ENCODE data around the gene FOXJ1. TPM values are rescaled to one million over a fixed set of nuclear protein-coding genes. Genes with fewer than 3 reads are reported as not detected.

The FOXJ1 gene
- polyA plus RNA-seq, 4 donors: 0.22 to 0.84 (median 0.63) TPM; not detected in 1

DNA sequence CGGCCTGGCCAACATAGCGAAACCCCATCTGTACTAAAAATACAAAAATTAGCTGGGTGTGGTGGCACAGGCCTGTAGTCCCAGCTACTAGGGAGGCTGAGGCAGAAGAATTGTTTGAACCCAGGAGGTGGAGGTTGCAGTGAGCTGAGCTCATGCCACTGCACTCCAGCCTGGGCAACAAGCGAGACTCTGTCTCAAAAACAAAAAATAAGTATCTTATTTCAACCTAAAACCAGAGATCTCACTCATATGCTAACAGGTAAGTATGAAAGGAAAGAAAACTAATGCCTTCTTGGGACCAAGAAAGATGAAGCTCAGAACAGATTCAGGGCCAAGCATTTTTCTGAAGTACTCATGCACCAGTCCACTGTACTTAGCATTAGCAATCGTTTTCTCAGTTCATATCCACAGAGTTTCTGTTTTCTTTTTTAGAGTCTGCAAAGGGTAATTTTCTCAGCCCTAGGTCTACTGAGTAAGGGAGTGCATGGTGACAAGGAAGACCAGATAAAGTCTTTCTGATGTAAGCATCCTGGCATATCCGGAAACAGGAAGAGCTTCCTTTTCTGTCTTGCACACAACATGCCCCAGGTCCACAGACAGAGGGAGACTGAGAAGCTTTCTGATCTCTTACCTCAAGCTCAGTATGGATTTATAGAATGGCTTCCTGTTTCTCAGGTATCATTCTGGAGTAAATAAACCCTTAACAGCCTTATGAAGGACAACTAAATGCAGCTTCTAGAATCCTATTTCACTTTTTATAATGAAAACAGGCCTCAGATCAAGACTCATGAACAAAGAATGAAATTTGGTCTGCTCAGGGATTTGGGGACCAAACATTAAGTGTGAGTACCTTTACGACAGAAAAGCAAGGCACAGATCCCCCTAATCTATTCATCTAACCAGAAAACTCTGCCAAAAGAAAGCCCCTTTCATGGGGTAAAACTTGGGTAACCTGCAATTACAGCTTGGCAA lies 38.7 kb upstream of the FOXJ1 start:
- peaks cover 0 to 4% (median 0%) of the 10 kb centered on the region in 3 donors for H3K4me1 ChIP-seq (ENCODE audit: control insufficient read depth in 3 of 3, insufficient read depth in 2 of 3, low read depth in 1 of 3, low read length in 2 of 3)
- no peaks in the 10 kb centered on the region for H3K9me3 ChIP-seq (ENCODE audit: control insufficient read depth in 2 of 2, insufficient read depth in 1 of 2, low read depth in 1 of 2, low read length in 1 of 2)
- peaks cover 0 to 4% (median 0%) of the 10 kb centered on the region in 3 donors for H3K36me3 ChIP-seq (ENCODE audit: control insufficient read depth in 3 of 3, insufficient read depth in 2 of 3, low read depth in 1 of 3, low read length in 3 of 3)
- WGBS, 3 donors: 79 to 87% (median 82%) methylated on average over 6 of the region's 6 CpGs
- DNase-seq (peak in 1 of 2 donors; percentile 41), FAIRE-seq (no peak)
- H3K27ac ChIP-seq (ENCODE audit: low read depth in 1 of 3, low read length in 2 of 3): no peak overlapping the region
- no peak overlapping the region for H3K4me3 ChIP-seq (ENCODE audit: low read depth in 1 of 3, low read length in 3 of 3)
- no peaks in the 10 kb centered on the region for H3K27me3 ChIP-seq (ENCODE audit: control insufficient read depth in 3 of 3, insufficient read depth in 3 of 3, low read length in 3 of 3)

DNA sequence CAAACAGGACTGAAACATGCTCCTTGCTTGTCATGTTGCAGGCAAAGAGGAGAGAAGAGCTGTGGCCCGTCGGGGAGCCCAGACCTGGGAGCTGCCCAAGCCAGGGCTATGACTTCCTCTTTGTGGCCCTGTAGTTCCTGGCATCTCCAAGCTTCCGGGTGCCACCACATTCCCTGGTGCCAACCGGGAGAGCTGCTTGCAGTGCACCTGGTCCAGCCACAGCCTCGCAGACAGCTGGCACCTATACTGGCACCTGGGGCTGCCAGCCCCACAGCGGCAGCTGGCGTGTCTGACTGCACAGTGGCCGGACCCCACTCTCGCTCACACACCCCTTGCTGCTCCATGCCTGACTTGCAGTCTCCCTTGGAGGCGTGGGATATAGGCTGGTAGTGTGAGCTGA lies 37.1 kb upstream of the FOXJ1 start:
- Histone ChIP-seq H3K27ac (ENCODE audit: low read depth in 1 of 3, low read length in 2 of 3) (no peak overlapping the region), H3K4me3 (ENCODE audit: low read depth in 1 of 3, low read length in 3 of 3) (no peak overlapping the region), H3K36me3 (ENCODE audit: control insufficient read depth in 3 of 3, insufficient read depth in 2 of 3, low read depth in 1 of 3, low read length in 3 of 3) (peaks cover 0 to 4% (median 0%) of the 10 kb centered on the region in 3 donors), H3K9me3 (ENCODE audit: control insufficient read depth in 2 of 2, insufficient read depth in 1 of 2, low read depth in 1 of 2, low read length in 1 of 2) (no peaks in the 10 kb centered on the region), H3K4me1 (ENCODE audit: control insufficient read depth in 3 of 3, insufficient read depth in 2 of 3, low read depth in 1 of 3, low read length in 2 of 3) (peaks cover 0 to 8% (median 0%) of the 10 kb centered on the region in 3 donors), H3K27me3 (ENCODE audit: control insufficient read depth in 3 of 3, insufficient read depth in 3 of 3, low read length in 3 of 3) (no peaks in the 10 kb centered on the region)
- DNase-seq: no peak
- WGBS, 3 donors: 90 to 93% (median 91%) methylated on average over 10 of the region's 10 CpGs
- FAIRE-seq: no peak

DNA sequence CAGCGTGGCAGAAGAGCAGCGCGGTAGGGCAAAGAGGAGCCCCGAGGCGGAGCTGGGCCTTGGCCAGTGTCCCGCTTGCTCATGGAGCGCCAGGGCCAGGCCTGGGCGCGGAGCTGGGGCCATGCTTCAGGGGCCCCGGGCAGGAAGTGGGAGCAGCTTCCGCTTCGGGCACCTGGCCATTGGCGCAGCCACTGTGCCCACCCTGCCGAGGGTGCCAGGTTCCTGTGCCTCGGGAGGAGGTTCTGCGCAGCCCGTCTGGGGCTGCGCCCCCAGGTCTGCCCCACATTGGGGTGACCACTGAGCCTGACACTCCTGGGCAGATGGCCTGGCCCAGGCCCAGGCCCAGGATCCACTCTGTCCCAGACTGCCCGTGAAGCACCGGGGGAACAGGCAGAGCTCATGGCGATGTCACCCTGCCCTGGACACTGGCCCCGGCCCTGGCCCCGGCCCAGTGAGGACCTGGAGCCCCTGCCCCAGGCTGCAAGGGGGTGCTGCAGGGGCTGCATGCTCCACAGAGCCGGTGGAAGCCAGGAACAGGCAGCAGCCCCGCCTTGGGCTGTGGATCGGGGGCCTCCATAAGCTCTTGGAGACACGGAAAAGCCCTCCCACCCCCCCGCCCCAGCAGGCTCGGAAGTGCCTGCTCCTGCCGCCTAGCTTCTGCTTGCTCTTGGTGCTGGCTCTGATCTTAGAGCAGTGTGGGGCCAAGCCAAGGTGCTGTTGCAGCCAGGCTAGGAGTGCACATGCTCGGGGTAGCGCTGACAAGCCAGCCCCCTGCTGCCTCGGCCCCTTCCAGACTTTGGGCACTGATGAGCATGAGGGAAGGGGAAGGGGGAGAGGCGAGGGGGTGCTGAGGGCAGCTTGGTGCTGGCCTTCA lies 35.9 kb upstream of the FOXJ1 start:
- H3K27ac ChIP-seq (ENCODE audit: low read depth in 1 of 3, low read length in 2 of 3): no peak overlapping the region
- 94 to 96% (median 94%) methylated on average over 32 to 34 of the region's 34 CpGs for WGBS, 3 donors
- H3K27me3 ChIP-seq (ENCODE audit: control insufficient read depth in 3 of 3, insufficient read depth in 3 of 3, low read length in 3 of 3): no peaks in the 10 kb centered on the region
- no peaks in the 10 kb centered on the region for H3K9me3 ChIP-seq (ENCODE audit: control insufficient read depth in 2 of 2, insufficient read depth in 1 of 2, low read depth in 1 of 2, low read length in 1 of 2)
- DNase-seq (no peak), FAIRE-seq (no peak)
- peaks cover 0 to 6% (median 0%) of the 10 kb centered on the region in 3 donors for H3K4me1 ChIP-seq (ENCODE audit: control insufficient read depth in 3 of 3, insufficient read depth in 2 of 3, low read depth in 1 of 3, low read length in 2 of 3)
- H3K4me3 ChIP-seq (ENCODE audit: low read depth in 1 of 3, low read length in 3 of 3): no peak overlapping the region
- peaks cover 0 to 4% (median 0%) of the 10 kb centered on the region in 3 donors for H3K36me3 ChIP-seq (ENCODE audit: control insufficient read depth in 3 of 3, insufficient read depth in 2 of 3, low read depth in 1 of 3, low read length in 3 of 3)

DNA sequence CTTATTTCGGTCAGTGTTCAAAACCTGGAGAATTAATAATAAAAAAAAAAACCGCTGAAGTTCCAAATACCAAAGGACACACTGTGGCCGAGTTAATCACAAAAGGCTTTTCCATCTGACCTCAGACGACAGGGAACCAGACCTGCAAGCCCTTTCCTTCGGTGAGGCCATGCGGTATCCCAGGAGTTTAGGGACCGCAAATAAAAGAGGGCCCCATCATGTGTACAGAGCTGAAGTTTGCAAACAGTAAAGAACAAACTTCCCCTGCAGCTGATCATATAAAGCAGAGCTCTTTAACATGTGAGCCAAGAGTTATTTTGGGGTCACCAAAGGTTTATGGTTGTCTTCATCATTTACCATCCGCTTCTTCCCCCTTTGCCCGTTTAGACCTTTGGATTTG lies 33.0 kb upstream of the FOXJ1 start:
- DNase-seq (no peak), FAIRE-seq (no peak)
- no peak overlapping the region for H3K4me3 ChIP-seq (ENCODE audit: low read depth in 1 of 3, low read length in 3 of 3)
- no peaks in the 10 kb centered on the region for H3K9me3 ChIP-seq (ENCODE audit: control insufficient read depth in 2 of 2, insufficient read depth in 1 of 2, low read depth in 1 of 2, low read length in 1 of 2)
- peaks cover 0 to 5% (median 0%) of the 10 kb centered on the region in 3 donors for H3K4me1 ChIP-seq (ENCODE audit: control insufficient read depth in 3 of 3, insufficient read depth in 2 of 3, low read depth in 1 of 3, low read length in 2 of 3)
- no peaks in the 10 kb centered on the region for H3K27me3 ChIP-seq (ENCODE audit: control insufficient read depth in 3 of 3, insufficient read depth in 3 of 3, low read length in 3 of 3)
- 69 to 71% (median 70%) methylated on average over 9 of the region's 9 CpGs for WGBS, 3 donors
- peaks cover 0 to 8% (median 8%) of the 10 kb centered on the region in 3 donors for H3K36me3 ChIP-seq (ENCODE audit: control insufficient read depth in 3 of 3, insufficient read depth in 2 of 3, low read depth in 1 of 3, low read length in 3 of 3)
- no peak overlapping the region for H3K27ac ChIP-seq (ENCODE audit: low read depth in 1 of 3, low read length in 2 of 3)

DNA sequence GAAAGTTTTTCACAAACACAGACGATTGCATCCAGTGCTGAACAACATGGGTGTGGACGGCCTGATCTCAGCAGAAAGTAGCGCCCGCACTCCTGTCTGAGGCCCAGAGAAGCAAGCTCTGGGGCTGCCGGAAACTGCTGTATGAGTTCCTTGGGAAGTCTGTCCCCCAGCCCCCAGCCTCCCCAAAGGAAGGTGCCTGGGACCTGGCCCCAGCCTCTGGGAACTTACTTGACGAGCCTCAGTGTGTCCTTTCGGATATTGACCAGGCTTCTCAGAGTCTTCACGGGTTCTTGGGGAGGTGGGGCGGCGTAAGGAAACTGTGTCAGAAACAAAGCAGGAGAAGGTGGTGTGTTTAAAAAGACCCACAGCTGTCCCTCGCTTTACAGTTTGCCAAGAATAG lies 32.4 kb upstream of the FOXJ1 start:
- H3K9me3 ChIP-seq (ENCODE audit: control insufficient read depth in 2 of 2, insufficient read depth in 1 of 2, low read depth in 1 of 2, low read length in 1 of 2): no peaks in the 10 kb centered on the region
- H3K27ac ChIP-seq (ENCODE audit: low read depth in 1 of 3, low read length in 2 of 3): no peak overlapping the region
- DNase-seq (no peak), FAIRE-seq (no peak)
- WGBS, 3 donors: 87 to 94% (median 92%) methylated on average over 11 of the region's 11 CpGs
- H3K36me3 ChIP-seq (ENCODE audit: control insufficient read depth in 3 of 3, insufficient read depth in 2 of 3, low read depth in 1 of 3, low read length in 3 of 3): peaks cover 0 to 8% (median 8%) of the 10 kb centered on the region in 3 donors
- peaks cover 0 to 5% (median 0%) of the 10 kb centered on the region in 3 donors for H3K4me1 ChIP-seq (ENCODE audit: control insufficient read depth in 3 of 3, insufficient read depth in 2 of 3, low read depth in 1 of 3, low read length in 2 of 3)
- H3K27me3 ChIP-seq (ENCODE audit: control insufficient read depth in 3 of 3, insufficient read depth in 3 of 3, low read length in 3 of 3): no peaks in the 10 kb centered on the region
- H3K4me3 ChIP-seq (ENCODE audit: low read depth in 1 of 3, low read length in 3 of 3): no peak overlapping the region

DNA sequence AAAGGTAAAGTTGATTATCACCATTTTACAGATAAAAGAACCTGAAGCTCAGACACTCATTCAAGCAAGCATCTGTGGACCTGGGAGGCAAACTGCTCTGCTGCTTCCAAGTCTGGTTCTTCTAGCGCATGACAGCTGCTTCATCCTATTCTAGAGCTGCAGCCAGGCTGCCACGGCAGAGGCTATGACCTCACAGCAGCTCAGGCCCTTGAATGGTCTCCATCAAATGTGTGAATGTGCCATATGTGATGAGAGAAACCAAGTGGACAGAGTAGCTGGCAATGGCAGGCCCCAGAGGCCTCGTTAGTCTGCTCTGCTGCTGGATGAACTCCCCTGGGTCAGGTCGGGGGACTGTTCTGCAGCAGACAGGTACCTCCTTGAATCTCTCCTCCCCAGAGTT lies 30.7 kb upstream of the FOXJ1 start:
- FAIRE-seq (no peak), DNase-seq (no peak)
- Histone ChIP-seq H3K4me3 (ENCODE audit: low read depth in 1 of 3, low read length in 3 of 3) (no peak overlapping the region), H3K27me3 (ENCODE audit: control insufficient read depth in 3 of 3, insufficient read depth in 3 of 3, low read length in 3 of 3) (no peaks in the 10 kb centered on the region), H3K36me3 (ENCODE audit: control insufficient read depth in 3 of 3, insufficient read depth in 2 of 3, low read depth in 1 of 3, low read length in 3 of 3) (peaks cover 0 to 8% (median 7%) of the 10 kb centered on the region in 3 donors), H3K9me3 (ENCODE audit: control insufficient read depth in 2 of 2, insufficient read depth in 1 of 2, low read depth in 1 of 2, low read length in 1 of 2) (no peaks in the 10 kb centered on the region), H3K27ac (ENCODE audit: low read depth in 1 of 3, low read length in 2 of 3) (no peak overlapping the region), H3K4me1 (ENCODE audit: control insufficient read depth in 3 of 3, insufficient read depth in 2 of 3, low read depth in 1 of 3, low read length in 2 of 3) (peaks cover 0 to 5% (median 0%) of the 10 kb centered on the region in 3 donors)
- 90 to 97% (median 95%) methylated on average over 4 of the region's 4 CpGs for whole genome bisulfite sequencing, 3 donors

DNA sequence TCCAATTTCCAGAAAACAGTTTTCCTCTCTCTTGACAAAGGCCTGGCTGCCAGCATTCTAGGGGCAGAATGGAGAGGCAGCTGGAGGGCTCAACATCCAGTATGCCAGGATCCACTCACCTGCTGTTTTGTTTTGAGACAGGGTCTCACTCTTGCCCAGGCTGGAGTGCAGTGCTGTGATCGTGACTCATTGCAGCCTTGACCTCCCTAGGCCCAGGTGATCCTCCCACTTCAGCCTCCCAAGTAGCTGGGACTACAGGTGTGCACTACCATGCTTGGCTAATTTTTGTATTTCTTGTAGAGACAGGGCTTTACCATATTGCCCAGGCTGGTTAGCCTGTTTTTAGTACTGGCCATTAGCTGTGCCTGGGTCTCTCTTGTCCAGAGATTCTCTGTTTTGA lies 29.1 kb upstream of the FOXJ1 start:
- Histone ChIP-seq H3K36me3 (ENCODE audit: control insufficient read depth in 3 of 3, insufficient read depth in 2 of 3, low read depth in 1 of 3, low read length in 3 of 3) (peaks cover 0 to 15% (median 9%) of the 10 kb centered on the region in 3 donors), H3K27ac (ENCODE audit: low read depth in 1 of 3, low read length in 2 of 3) (no peak overlapping the region), H3K4me1 (ENCODE audit: control insufficient read depth in 3 of 3, insufficient read depth in 2 of 3, low read depth in 1 of 3, low read length in 2 of 3) (peaks cover 0 to 5% (median 0%) of the 10 kb centered on the region in 3 donors), H3K9me3 (ENCODE audit: control insufficient read depth in 2 of 2, insufficient read depth in 1 of 2, low read depth in 1 of 2, low read length in 1 of 2) (no peaks in the 10 kb centered on the region), H3K27me3 (ENCODE audit: control insufficient read depth in 3 of 3, insufficient read depth in 3 of 3, low read length in 3 of 3) (no peaks in the 10 kb centered on the region), H3K4me3 (ENCODE audit: low read depth in 1 of 3, low read length in 3 of 3) (no peak overlapping the region)
- no peak for DNase-seq
- WGBS, 3 donors: 89 to 94% (median 90%) methylated on average over 1 of the region's 1 CpG
- FAIRE-seq: no peak

DNA sequence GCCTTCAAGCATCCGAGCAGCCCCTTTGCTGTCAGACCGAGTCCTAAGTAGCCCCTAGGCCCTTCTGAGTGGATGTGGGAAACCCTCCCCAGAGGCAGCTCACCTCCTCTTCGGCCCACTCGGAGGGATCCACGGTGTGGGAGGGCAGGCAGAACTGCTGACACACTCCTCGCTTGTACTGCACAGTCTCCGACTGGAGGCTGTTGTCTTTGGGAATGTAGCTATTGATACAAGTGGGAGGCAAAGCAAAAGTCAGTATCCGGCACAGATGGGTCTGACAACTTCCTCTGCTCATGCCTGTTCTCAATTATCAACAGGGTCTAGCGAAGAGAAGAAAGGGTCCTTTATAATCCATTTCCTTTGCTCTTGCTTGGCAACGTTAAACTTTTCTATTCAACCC lies 25.9 kb upstream of the FOXJ1 start:
- FAIRE-seq (no peak), DNase-seq (no peak)
- H3K4me1 ChIP-seq (ENCODE audit: control insufficient read depth in 3 of 3, insufficient read depth in 2 of 3, low read depth in 1 of 3, low read length in 2 of 3): peaks cover 0 to 5% (median 0%) of the 10 kb centered on the region in 3 donors
- no peak overlapping the region for H3K27ac ChIP-seq (ENCODE audit: low read depth in 1 of 3, low read length in 2 of 3)
- H3K9me3 ChIP-seq (ENCODE audit: control insufficient read depth in 2 of 2, insufficient read depth in 1 of 2, low read depth in 1 of 2, low read length in 1 of 2): no peaks in the 10 kb centered on the region
- 92 to 93% (median 93%) methylated on average over 10 of the region's 10 CpGs for WGBS, 3 donors
- H3K27me3 ChIP-seq (ENCODE audit: control insufficient read depth in 3 of 3, insufficient read depth in 3 of 3, low read length in 3 of 3): no peaks in the 10 kb centered on the region
- peaks cover 0 to 16% (median 8%) of the 10 kb centered on the region in 3 donors for H3K36me3 ChIP-seq (ENCODE audit: control insufficient read depth in 3 of 3, insufficient read depth in 2 of 3, low read depth in 1 of 3, low read length in 3 of 3)
- H3K4me3 ChIP-seq (ENCODE audit: low read depth in 1 of 3, low read length in 3 of 3): no peak overlapping the region
